Adrenal gland (tissue), 12 donors: Measurements from ENCODE around the gene ABHD12B. TPM values are rescaled to one million over a fixed set of nuclear protein-coding genes. Genes with fewer than 3 reads are reported as not detected.
"Not testable (repeated sequence)": the region's sequence is repeated elsewhere in the genome, so short reads cannot be mapped to it uniquely, and the experiment has no call there.

Experiments used
- DNase-seq, 7 donors: peaks; one replicate each; pipeline ENCODE4 v3.0.0-alpha.2; 2019 to 2020
- H3K27ac ChIP-seq, 5 donors: fragments of 200-600 bp; sonication (generic) in 4 of 5; 1 replicate in 3 of 5; 2 replicates in 2 of 5; pipeline versions ENCODE4 v1.5.1 to v1.8.0; 2016 to 2020; ENCODE audit warnings: mild to moderate bottlenecking in 1 of 5
- H3K27me3 ChIP-seq: fragments of 200-600 bp; 2 replicates; pipeline ENCODE4 v1.8.0; 2021
- H3K36me3 ChIP-seq, 2 donors: fragments of 200-600 bp; replicated peaks in 1 of 2; 1 replicate in 1 of 2; 2 replicates in 1 of 2; pipeline versions ENCODE4 v1.5.1 to v1.8.0; 2018 to 2022
- H3K4me1 ChIP-seq, 2 donors: fragments of 200-600 bp; replicated peaks in 1 of 2; 1 replicate in 1 of 2; 2 replicates in 1 of 2; pipeline versions ENCODE4 v1.5.1 to v1.8.0; 2018 to 2021
- H3K4me3 ChIP-seq, 4 donors: fragments of 200-600 bp; sonication (generic) in 3 of 4; one replicate each; pipeline ENCODE4 v1.5.1; 2016 to 2018
- H3K9me3 ChIP-seq, 3 donors: fragments of 200-600 bp; sonication (generic) in 1 of 3; replicated peaks in 1 of 3; 1 replicate in 2 of 3; 2 replicates in 1 of 3; pipeline versions ENCODE4 v1.5.1 to v1.8.0; 2016 to 2021
- CTCF ChIP-seq, 6 experiments: fragments of 450-650 bp in 4 of 6; fragments of 200-600 bp in 2 of 6; sonication (generic) in 1 of 6; IDR thresholded peaks; 1 replicate in 5 of 6; 2 replicates in 1 of 6; pipeline versions ENCODE4 v1.5.1 to v1.8.0; 2016 to 2021; ENCODE audit warnings: antibody characterized with exemption in 6 of 6, mild to moderate bottlenecking in 2 of 6, moderate library complexity in 1 of 6
- POLR2A ChIP-seq, 2 donors: fragments of 450-650 bp; IDR thresholded peaks; one replicate each; pipeline ENCODE4 v1.6.1; 2017; ENCODE audit warnings: antibody characterized with exemption in 2 of 2, mild to moderate bottlenecking in 2 of 2, moderate library complexity in 1 of 2
- WGBS, 4 donors: extraction: QIAGEN DNeasy Blood & Tissue Kit in 2 of 4; methylation state at CpG; one replicate each; pipeline versions ENCODE4 v1.1.5 to v1.1.7; 2013 to 2017; 5-methylcytosine and 5-hydroxymethylcytosine counted together
- intact Hi-C, 2 donors: fragments of 100-400 bp; cut with DNase I; formaldehyde crosslinking; loops; one replicate each; pipeline versions ENCODE4 v1.14.1 to v1.15.0; 2022 to 2023
- polyA plus RNA-seq, 3 donors: library from polyadenylated mRNA; stranded (reverse); fragments of 200-250 nt in 2 of 3; fragments of 350-450 nt in 1 of 3; fragmentation: Illumina TruSeq in 1 of 3; extraction: RNeasy Lipid Tissue Mini Kit (QIAGEN cat#74804) in 1 of 3; gene quantifications; one replicate each; pipeline ENCODE4 v1.2.3, GENCODE V29; 2013 to 2014
- total RNA-seq, 9 donors: library from RNA; depleted of rRNA in 4 of 9; stranded (reverse); fragments of >200 nt in 4 of 9; fragments of 120-200 nt in 1 of 9; fragmentation: NEBNext Ultra II Directional in 1 of 9; extraction: Animal tissue kit (Norgen Biotek cat#: 25700) in 1 of 9; gene quantifications; one replicate each; pipeline versions ENCODE4 v1.1.0 to v1.2.4, GENCODE V29; 2013 to 2023
- donor health status: healthy with polysubstance abuse.
- donor health status: Bipolar disorder and iron deficiency.
- donor health status: DM: yes; HTN: yes; CAD: no.
- donor health status: DM: no; HTN: no; CAD: no.
- donor health status: DM: no; HTN: no; CAD: no.
- donor health status: DM: yes; HTN: yes; CAD: no.

ABHD12B gene
- total and polyA plus RNA-seq, 12 donors, result 0.10 to 0.46 (median 0.37) TPM; not detected in 6

GRCh38 chr14:50936882-50937281, 65.0 kb downstream of the ABHD12B start:
- Histone ChIP-seq H3K27ac (peak overlapping the region in 2 of 5 donors; percentile 31 to 70), H3K4me1 (peaks cover 6 to 13% of the 10 kb centered on the region in 2 donors), H3K9me3 (no peaks in the 10 kb centered on the region), H3K4me3 (no peak overlapping the region), H3K36me3 (peaks cover 0 to 21% of the 10 kb centered on the region in 2 donors), H3K27me3 (no peaks in the 10 kb centered on the region)
- intact Hi-C loops, result no loop called here
- 68 to 78% (median 72%) methylated on average over 2 of the region's 2 CpGs for WGBS, 4 donors
- no peak for TF ChIP-seq POLR2A (IDR thresholded peaks at IDR 0.05)
- TF ChIP-seq CTCF (IDR thresholded peaks at IDR 0.05), result no peak
- no peak for DNase-seq

GRCh38 chr14:50937325-50937724, 65.5 kb downstream of the ABHD12B start:
- Histone ChIP-seq H3K4me3 (no peak overlapping the region), H3K4me1 (peaks cover 6 to 13% of the 10 kb centered on the region in 2 donors), H3K27me3 (no peaks in the 10 kb centered on the region), H3K27ac (peak overlapping the region in 2 of 5 donors; percentile 31 to 70), H3K36me3 (peaks cover 0 to 19% of the 10 kb centered on the region in 2 donors), H3K9me3 (no peaks in the 10 kb centered on the region)
- intact Hi-C loops, result no loop called here
- 23 to 34% (median 26%) methylated on average over 2 of the region's 2 CpGs for WGBS, 4 donors
- no peak for DNase-seq
- TF ChIP-seq CTCF (IDR thresholded peaks at IDR 0.05) (no peak), POLR2A (IDR thresholded peaks at IDR 0.05) (no peak)

- peak overlapping the region in 2 of 5 donors; percentile 31 to 35 for H3K27ac ChIP-seq
- no peak for DNase-seq
These were observed 65.9 kb downstream of the ABHD12B start for GRCh38 chr14:50937800-50938199.

GRCh38 chr14:50941151-50941550, 69.3 kb downstream of the ABHD12B start:
- WGBS, 4 donors, result 78 to 91% (median 88%) methylated on average over 6 of the region's 6 CpGs
- H3K27me3 ChIP-seq, result no peaks in the 10 kb centered on the region
- peaks cover 10 to 19% of the 10 kb centered on the region in 2 donors for H3K4me1 ChIP-seq
- intact Hi-C loops, result no loop called here
- H3K4me3 ChIP-seq, result no peak overlapping the region
- H3K9me3 ChIP-seq, result no peaks in the 10 kb centered on the region
- DNase-seq, result no peak
- no peak overlapping the region for H3K27ac ChIP-seq
- TF ChIP-seq POLR2A (IDR thresholded peaks at IDR 0.05) (no peak), CTCF (IDR thresholded peaks at IDR 0.05) (no peak)
- peaks cover 0 to 1% of the 10 kb centered on the region in 2 donors for H3K36me3 ChIP-seq

More at GRCh38 chr14:50937800-50938199, 65.9 kb downstream of the ABHD12B start:
- H3K36me3 ChIP-seq, result peaks cover 0 to 17% of the 10 kb centered on the region in 2 donors
- peaks cover 6 to 13% of the 10 kb centered on the region in 2 donors for H3K4me1 ChIP-seq
- TF ChIP-seq CTCF (IDR thresholded peaks at IDR 0.05), result no peak
- no peak for TF ChIP-seq POLR2A (IDR thresholded peaks at IDR 0.05)
- H3K4me3 ChIP-seq, result no peak overlapping the region
- intact Hi-C loops, result no loop called here
- 49 to 56% (median 52%) methylated on average over 4 of the region's 4 CpGs for WGBS, 4 donors
- H3K9me3 ChIP-seq, result no peaks in the 10 kb centered on the region
- no peaks in the 10 kb centered on the region for H3K27me3 ChIP-seq

- H3K4me3 ChIP-seq, H3K27ac ChIP-seq, H3K36me3 ChIP-seq, H3K9me3 ChIP-seq, intact Hi-C loops, H3K27me3 ChIP-seq, DNase-seq: not testable (repeated sequence)
- 91 to 98% (median 95%) methylated on average over 8 of the region's 8 CpGs for WGBS, 4 donors
- H3K4me1 ChIP-seq, result peaks cover 10 to 18% of the 10 kb centered on the region in 2 donors
These were observed 69.8 kb downstream of the ABHD12B start for GRCh38 chr14:50941638-50942037.
